Measurements from ENCODE around the gene DOCK4.

Gene DOCK4

DNA sequence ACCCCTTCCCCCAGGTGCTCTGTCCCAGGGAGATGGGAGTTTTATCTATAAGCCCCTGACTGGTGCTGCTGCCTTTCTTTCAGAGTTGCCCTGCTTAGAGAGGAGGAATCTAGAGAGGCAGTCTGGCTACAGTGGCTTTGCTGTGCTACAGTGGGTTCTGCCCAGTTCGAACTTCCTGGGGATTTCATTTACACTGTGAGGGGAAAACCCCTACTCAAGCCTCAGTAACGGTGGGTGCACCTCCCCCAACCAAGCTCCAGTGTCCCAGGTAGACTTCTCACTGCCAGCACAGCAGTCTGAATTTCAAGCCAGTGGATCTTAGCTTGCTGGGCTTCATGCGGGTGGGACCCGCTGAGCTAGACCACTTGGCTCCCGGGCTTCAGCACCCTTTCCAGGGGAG is 500.4 kb downstream of the DOCK4 start:
- no peak overlapping the region for H3K27ac ChIP-seq
- TF ChIP-seq, protein P1, sequence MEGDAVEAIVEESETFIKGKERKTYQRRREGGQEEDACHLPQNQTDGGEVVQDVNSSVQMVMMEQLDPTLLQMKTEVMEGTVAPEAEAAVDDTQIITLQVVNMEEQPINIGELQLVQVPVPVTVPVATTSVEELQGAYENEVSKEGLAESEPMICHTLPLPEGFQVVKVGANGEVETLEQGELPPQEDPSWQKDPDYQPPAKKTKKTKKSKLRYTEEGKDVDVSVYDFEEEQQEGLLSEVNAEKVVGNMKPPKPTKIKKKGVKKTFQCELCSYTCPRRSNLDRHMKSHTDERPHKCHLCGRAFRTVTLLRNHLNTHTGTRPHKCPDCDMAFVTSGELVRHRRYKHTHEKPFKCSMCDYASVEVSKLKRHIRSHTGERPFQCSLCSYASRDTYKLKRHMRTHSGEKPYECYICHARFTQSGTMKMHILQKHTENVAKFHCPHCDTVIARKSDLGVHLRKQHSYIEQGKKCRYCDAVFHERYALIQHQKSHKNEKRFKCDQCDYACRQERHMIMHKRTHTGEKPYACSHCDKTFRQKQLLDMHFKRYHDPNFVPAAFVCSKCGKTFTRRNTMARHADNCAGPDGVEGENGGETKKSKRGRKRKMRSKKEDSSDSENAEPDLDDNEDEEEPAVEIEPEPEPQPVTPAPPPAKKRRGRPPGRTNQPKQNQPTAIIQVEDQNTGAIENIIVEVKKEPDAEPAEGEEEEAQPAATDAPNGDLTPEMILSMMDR (conservative IDR thresholded peaks at IDR 0.05), result no peak
- no peak for TF ChIP-seq ZFX (IDR thresholded peaks at IDR 0.05)

DNA sequence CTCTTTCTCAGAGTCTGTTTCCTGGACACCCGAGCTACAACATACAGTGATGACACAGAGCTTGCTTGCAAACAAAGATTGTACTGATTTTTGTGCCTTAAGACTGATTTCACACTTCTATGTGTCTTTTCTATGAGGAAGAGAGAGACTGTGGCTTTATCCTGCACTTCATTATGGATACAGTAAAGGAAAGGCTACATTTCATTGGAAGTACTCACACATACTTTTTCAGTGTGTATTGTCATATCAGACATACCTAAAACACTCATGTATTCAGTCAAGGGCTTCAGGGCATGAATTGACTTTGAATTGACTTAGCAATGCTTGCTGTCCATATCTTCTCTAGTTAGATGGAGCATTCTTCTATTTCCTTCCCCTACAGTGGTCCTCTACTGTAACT is 508.4 kb downstream of the DOCK4 start:
- TF ChIP-seq, protein P1 (conservative IDR thresholded peaks at IDR 0.05), result no peak
- TF ChIP-seq ZFX (IDR thresholded peaks at IDR 0.05), result no peak
- no peak overlapping the region for H3K27ac ChIP-seq

- no peak for TF ChIP-seq ZFX (IDR thresholded peaks at IDR 0.05)
- TF ChIP-seq, protein P1 (conservative IDR thresholded peaks at IDR 0.05), result no peak
- H3K27ac ChIP-seq, result no peak overlapping the region
Measured at GRCh38 chr7:111694376-111694775, 511.8 kb downstream of the DOCK4 start.

- H3K27ac ChIP-seq, result no peak overlapping the region
- TF ChIP-seq ZFX (IDR thresholded peaks at IDR 0.05), result no peak
- TF ChIP-seq, protein P1 (conservative IDR thresholded peaks at IDR 0.05), result no peak
Measured at GRCh38 chr7:111690364-111691111, 515.7 kb downstream of the DOCK4 start.

DNA sequence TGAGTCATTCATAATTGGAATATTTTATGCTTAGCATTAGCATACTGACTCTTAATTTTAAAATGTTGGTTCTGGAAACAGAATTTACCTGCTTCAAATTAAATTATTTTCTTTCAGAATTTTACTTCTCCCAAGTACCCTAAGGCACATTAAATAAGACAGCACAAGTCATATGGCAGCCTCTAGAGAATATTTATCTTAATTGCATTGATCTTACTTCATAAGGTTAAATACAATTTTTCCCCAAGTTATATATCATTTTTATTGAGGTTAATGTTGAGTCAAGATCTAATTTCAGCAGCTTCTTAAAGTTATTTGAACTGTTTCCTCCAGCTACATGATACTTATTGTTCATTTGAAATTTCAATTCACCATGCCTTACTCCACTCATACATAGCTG is 520.9 kb downstream of the DOCK4 start:
- no peak overlapping the region for H3K27ac ChIP-seq
- no peak for TF ChIP-seq ZFX (IDR thresholded peaks at IDR 0.05)
- TF ChIP-seq, protein P1 (conservative IDR thresholded peaks at IDR 0.05), result no peak

DNA sequence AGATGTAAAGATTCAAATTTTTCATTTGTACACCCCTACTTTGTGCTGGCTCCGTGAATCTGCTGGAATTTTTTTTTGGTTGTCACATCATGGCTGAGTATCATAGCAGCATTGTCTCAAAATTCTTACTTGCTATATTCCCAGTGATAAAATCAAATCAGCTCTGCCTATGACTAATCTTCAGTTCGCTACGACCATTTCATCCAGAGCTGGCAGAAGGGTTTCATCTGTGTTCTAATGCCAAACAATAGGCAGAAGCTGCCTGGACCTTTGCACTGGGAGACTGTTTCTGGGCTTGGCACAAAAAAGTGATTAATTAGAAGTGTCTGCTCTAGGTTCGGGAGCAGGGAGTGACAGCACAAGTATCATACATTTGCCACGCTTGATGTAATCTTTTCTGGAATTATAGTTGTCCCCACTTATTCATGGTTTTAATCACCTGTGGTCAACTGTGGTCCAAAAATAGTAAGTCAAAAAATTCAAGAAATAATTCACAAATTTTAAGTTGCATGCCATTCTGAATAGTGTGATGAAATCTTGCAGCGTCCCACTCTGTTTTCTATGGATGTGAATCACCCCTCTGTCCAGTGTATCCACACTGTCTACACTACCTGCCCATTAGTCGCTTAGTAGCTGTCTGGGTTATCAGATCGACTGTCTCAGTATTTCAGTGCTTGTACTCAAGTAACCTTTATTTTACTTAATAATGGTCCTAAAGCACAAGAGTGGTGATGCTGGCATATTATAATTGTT is 523.4 kb downstream of the DOCK4 start:
- TF ChIP-seq ZFX (IDR thresholded peaks at IDR 0.05), result no peak
- TF ChIP-seq, protein P1 (conservative IDR thresholded peaks at IDR 0.05), result no peak
- no peak overlapping the region for H3K27ac ChIP-seq

DNA sequence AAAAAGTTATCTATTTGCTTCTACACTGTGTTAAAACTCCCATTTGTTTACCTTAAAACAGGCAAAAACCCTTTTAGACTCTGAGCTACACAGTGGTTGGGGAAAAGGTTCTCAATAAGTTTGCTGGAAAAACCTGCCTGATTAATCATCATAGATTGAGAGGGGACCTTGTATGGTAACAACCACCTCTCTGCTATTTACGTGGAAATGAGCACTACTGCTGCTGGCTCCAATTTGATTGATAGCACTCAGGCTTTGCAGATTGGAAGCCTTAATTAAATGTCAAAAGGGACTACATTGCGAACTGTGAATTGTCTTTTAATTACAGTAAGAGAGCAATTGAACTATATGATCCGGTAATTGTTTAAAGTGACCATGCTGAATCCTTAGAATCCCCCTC is 525.0 kb downstream of the DOCK4 start:
- no peak overlapping the region for H3K27ac ChIP-seq
- TF ChIP-seq ZFX (IDR thresholded peaks at IDR 0.05), result no peak

Data from C4-2B (cell line).